ENCODE data around the gene HCN2.

DNA sequence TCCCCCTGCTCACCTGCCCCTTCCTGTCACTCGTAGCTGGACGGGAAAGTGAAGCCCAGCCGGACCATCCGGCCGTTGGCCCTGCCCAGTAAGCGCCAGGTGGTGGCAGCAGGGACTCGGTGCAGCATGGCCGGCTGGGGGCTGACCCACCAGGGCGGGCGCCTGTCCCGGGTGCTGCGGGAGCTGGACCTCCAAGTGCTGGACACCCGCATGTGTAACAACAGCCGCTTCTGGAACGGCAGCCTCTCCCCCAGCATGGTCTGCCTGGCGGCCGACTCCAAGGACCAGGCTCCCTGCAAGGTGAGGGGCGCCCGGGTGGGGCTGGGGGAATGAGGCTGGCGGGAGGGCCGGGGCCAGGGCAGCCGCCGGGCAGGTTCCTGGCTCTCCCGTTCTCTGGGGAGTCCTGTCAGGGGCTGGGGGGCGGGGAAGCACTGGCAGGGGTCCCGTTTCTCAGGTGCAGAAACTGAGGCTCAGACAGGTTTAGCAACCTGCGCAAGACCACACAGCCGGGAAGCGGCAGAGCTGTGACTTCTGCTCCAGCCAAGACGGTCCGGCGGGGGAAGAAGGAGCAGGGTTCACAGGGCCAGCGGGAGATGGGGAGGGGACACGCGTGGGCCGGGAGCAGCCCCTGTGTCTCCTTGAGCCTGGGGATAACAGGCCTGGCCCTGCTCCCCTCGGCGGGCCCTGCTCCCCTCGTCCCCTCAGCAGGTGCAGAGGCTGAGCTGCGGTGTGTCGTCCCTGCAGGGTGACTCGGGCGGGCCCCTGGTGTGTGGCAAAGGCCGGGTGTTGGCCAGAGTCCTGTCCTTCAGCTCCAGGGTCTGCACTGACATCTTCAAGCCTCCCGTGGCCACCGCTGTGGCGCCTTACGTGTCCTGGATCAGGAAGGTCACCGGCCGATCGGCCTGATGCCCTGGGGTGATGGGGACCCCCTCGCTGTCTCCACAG is 40.5 kb upstream of the HCN2 start:
- TF ChIP-seq, protein P1, sequence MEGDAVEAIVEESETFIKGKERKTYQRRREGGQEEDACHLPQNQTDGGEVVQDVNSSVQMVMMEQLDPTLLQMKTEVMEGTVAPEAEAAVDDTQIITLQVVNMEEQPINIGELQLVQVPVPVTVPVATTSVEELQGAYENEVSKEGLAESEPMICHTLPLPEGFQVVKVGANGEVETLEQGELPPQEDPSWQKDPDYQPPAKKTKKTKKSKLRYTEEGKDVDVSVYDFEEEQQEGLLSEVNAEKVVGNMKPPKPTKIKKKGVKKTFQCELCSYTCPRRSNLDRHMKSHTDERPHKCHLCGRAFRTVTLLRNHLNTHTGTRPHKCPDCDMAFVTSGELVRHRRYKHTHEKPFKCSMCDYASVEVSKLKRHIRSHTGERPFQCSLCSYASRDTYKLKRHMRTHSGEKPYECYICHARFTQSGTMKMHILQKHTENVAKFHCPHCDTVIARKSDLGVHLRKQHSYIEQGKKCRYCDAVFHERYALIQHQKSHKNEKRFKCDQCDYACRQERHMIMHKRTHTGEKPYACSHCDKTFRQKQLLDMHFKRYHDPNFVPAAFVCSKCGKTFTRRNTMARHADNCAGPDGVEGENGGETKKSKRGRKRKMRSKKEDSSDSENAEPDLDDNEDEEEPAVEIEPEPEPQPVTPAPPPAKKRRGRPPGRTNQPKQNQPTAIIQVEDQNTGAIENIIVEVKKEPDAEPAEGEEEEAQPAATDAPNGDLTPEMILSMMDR (IDR thresholded peaks at IDR 0.05 in 2 of 3, conservative IDR thresholded peaks at IDR 0.05 in 1 of 3; ENCODE audit: control insufficient read depth in 2 of 3, extremely low read depth in 1 of 3, insufficient read depth in 1 of 3, low read depth in 3 of 3, low read length in 3 of 3) = no peak
- TF ChIP-seq IKZF2 (IDR thresholded peaks at IDR 0.05) (no peak), SMAD1 (IDR thresholded peaks at IDR 0.05; ENCODE audit: low read depth, partially characterized antibody) (no peak), CBFB (IDR thresholded peaks at IDR 0.05; ENCODE audit: low read depth) (no peak), HDAC6 (IDR thresholded peaks at IDR 0.05; ENCODE audit: unreplicated experiment) (no peak), POLR2A (IDR thresholded peaks at IDR 0.05; ENCODE audit: low read depth, low read length) (no peak), ZBTB33 (IDR thresholded peaks at IDR 0.05) (no peak), CHD2 (IDR thresholded peaks at IDR 0.05; ENCODE audit: borderline replicate concordance, low read depth, low read length) (no peak), CBX3 (IDR thresholded peaks at IDR 0.05; ENCODE audit: borderline replicate concordance, low read depth) (no peak), EP300 (IDR thresholded peaks at IDR 0.05; ENCODE audit: borderline replicate concordance in 1 of 2, control insufficient read depth in 1 of 2, low read depth in 2 of 2, low read length in 2 of 2) (no peak), USF1 (IDR thresholded peaks at IDR 0.05; ENCODE audit: borderline replicate concordance, extremely low read length, insufficient read depth, low read depth, low read length) (no peak), ZBTB40 (IDR thresholded peaks at IDR 0.05; ENCODE audit: borderline replicate concordance) (no peak), MYC (IDR thresholded peaks at IDR 0.05; ENCODE audit: insufficient read depth, insufficient read length, insufficient replicate concordance, low read length, severe bottlenecking) (no peak)
- TF ChIP-seq, protein P2, sequence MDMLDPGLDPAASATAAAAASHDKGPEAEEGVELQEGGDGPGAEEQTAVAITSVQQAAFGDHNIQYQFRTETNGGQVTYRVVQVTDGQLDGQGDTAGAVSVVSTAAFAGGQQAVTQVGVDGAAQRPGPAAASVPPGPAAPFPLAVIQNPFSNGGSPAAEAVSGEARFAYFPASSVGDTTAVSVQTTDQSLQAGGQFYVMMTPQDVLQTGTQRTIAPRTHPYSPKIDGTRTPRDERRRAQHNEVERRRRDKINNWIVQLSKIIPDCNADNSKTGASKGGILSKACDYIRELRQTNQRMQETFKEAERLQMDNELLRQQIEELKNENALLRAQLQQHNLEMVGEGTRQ (IDR thresholded peaks at IDR 0.05; ENCODE audit: borderline replicate concordance, low read depth, low read length) = no peak
